Neural progenitor cell (in vitro differentiated cells): Measurements from ENCODE around the gene WDHD1. TPM values are rescaled to one million over a fixed set of nuclear protein-coding genes. Genes with fewer than 3 reads are reported as not detected.

Source experiments
- DNase-seq: peaks from one replicate; pipeline ENCODE4 v3.0.0-alpha.2; 2016; ENCODE audit warnings: low spot score
- H2AFZ ChIP-seq: fragments of 200-600 bp; sonication (generic); replicated peaks from 2 replicates; pipeline ENCODE4 v1.6.1; 2016; ENCODE audit warnings: antibody characterized with exemption
- H3F3A ChIP-seq: fragments of 200-600 bp; sonication (generic); 2 replicates; pipeline ENCODE4 v1.6.1; 2016; ENCODE audit warnings: antibody characterized with exemption, low read depth
- H3K27ac ChIP-seq: fragments of 200-600 bp; sonication (generic); 2 replicates; pipeline ENCODE4 v1.5.1; 2016; ENCODE audit warnings: mild to moderate bottlenecking
- H3K27me3 ChIP-seq: fragments of 200-600 bp; sonication (generic); 2 replicates; pipeline ENCODE4 v1.6.1; 2016; ENCODE audit warnings: mild to moderate bottlenecking, moderate library complexity
- H3K36me3 ChIP-seq: fragments of 200-600 bp; sonication (generic); 2 replicates; pipeline ENCODE4 v1.5.1; 2016
- H3K4me1 ChIP-seq: fragments of 200-600 bp; sonication (generic); 2 replicates; pipeline ENCODE4 v1.6.1; 2016; ENCODE audit warnings: mixed run types
- H3K4me2 ChIP-seq: fragments of 200-600 bp; sonication (generic); 2 replicates; pipeline ENCODE4 v1.6.1; 2016
- H3K4me3 ChIP-seq: fragments of 200-600 bp; sonication (generic); 2 replicates; pipeline ENCODE4 v1.5.1; 2016
- H3K79me2 ChIP-seq: fragments of 200-600 bp; sonication (generic); 2 replicates; pipeline ENCODE4 v1.6.1; 2016; ENCODE audit warnings: low read depth
- H3K9ac ChIP-seq: fragments of 200-600 bp; sonication (generic); 2 replicates; pipeline ENCODE4 v1.6.1; 2016
- H3K9me3 ChIP-seq: fragments of 200-600 bp; sonication (generic); 2 replicates; pipeline ENCODE4 v1.5.1; 2016; ENCODE audit warnings: low read depth
- H4K20me1 ChIP-seq: fragments of 200-600 bp; sonication (generic); 2 replicates; pipeline ENCODE4 v1.6.1; 2016; ENCODE audit warnings: low read depth
- H3K27ac Mint-ChIP-seq: 3 replicates; pipeline ENCODE4 v1.8.0; 2021; ENCODE audit warnings: mixed read lengths
- H3K27me3 Mint-ChIP-seq: 2 replicates; pipeline ENCODE4 v1.8.0; 2022; ENCODE audit warnings: low read depth, mild to moderate bottlenecking, inconsistent platforms, moderate library complexity, mixed read lengths; ENCODE audit not compliant: insufficient read depth
- H3K36me3 Mint-ChIP-seq: 3 replicates; pipeline ENCODE4 v1.8.0; 2021; ENCODE audit warnings: mixed read lengths
- H3K4me1 Mint-ChIP-seq: 3 replicates; pipeline ENCODE4 v1.8.0; 2021; ENCODE audit warnings: mixed read lengths
- H3K4me3 Mint-ChIP-seq: 3 replicates; pipeline ENCODE4 v1.8.0; 2021; ENCODE audit warnings: mild to moderate bottlenecking, moderate library complexity, mixed read lengths
- H3K9me3 Mint-ChIP-seq: 3 replicates; pipeline ENCODE4 v1.8.0; 2020; ENCODE audit warnings: mixed read lengths
- CTCF ChIP-seq: fragments of 200-600 bp; sonication (generic); IDR thresholded peaks from 2 replicates; pipeline ENCODE4 v1.5.1; 2017; ENCODE audit warnings: antibody characterized with exemption, mild to moderate bottlenecking
- EZH2 ChIP-seq: fragments of 200-600 bp; sonication (generic); IDR thresholded peaks from 2 replicates; pipeline ENCODE4 v1.6.1; 2017; ENCODE audit warnings: antibody characterized with exemption, mild to moderate bottlenecking, moderate library complexity
- EZH2phosphoT487 ChIP-seq: fragments of 200-600 bp; sonication (generic); IDR thresholded peaks from 2 replicates; pipeline ENCODE4 v1.6.1; 2017; ENCODE audit warnings: antibody characterized with exemption
- total RNA-seq: library from RNA; depleted of rRNA; stranded (reverse); fragments of >200 nt; gene quantifications from 2 replicates; pipeline ENCODE4 v1.2.3, GENCODE V29; 2015; ENCODE audit warnings: low replicate concordance

Gene WDHD1
- total RNA-seq, 1 donor from 2014 or later = 82.0 TPM

- Mint-ChIP-seq H3K27me3 (peaks cover 4% of the 10 kb centered on the region), H3K4me1 (peaks cover 4% of the 10 kb centered on the region), H3K36me3 (no peaks in the 10 kb centered on the region), H3K27ac (no peak overlapping the region), H3K4me3 (no peak overlapping the region), H3K9me3 (no peaks in the 10 kb centered on the region)
- no peak for TF ChIP-seq CTCF
- TF ChIP-seq EZH2 = no peak
- TF ChIP-seq EZH2phosphoT487 = no peak
- Histone ChIP-seq H3K4me2 (no peak overlapping the region), H3K9me3 (no peaks in the 10 kb centered on the region), H3K4me3 (no peak overlapping the region), H4K20me1 (no peaks in the 10 kb centered on the region), H2AFZ (no peak overlapping the region), H3F3A (peaks cover 5% of the 10 kb centered on the region), H3K4me1 (no peaks in the 10 kb centered on the region), H3K27me3 (peaks cover 11% of the 10 kb centered on the region), H3K79me2 (no peaks in the 10 kb centered on the region), H3K9ac (no peak overlapping the region), H3K27ac (no peak overlapping the region), H3K36me3 (no peaks in the 10 kb centered on the region)
- DNase-seq = no peak
Observed at GRCh38 chr14:54908190-54908589, 118.7 kb downstream of the WDHD1 start.

- H3K79me2 ChIP-seq = no peaks in the 10 kb centered on the region
- no peaks in the 10 kb centered on the region for H3K9me3 ChIP-seq
- H3K27ac ChIP-seq = no peak overlapping the region
- no peaks in the 10 kb centered on the region for H3K36me3 ChIP-seq
- peaks cover 8% of the 10 kb centered on the region for H3F3A ChIP-seq
- Mint-ChIP-seq H3K4me3 (no peak overlapping the region), H3K4me1 (peaks cover 4% of the 10 kb centered on the region), H3K9me3 (no peaks in the 10 kb centered on the region), H3K36me3 (no peaks in the 10 kb centered on the region), H3K27me3 (peaks cover 13% of the 10 kb centered on the region), H3K27ac (no peak overlapping the region)
- no peak overlapping the region for H3K4me2 ChIP-seq
- peaks cover 6% of the 10 kb centered on the region for H4K20me1 ChIP-seq
- H2AFZ ChIP-seq = no peak overlapping the region
- TF ChIP-seq CTCF (no peak), EZH2phosphoT487 (no peak), EZH2 (no peak)
- peaks cover 27% of the 10 kb centered on the region for H3K27me3 ChIP-seq
- DNase-seq = no peak
- peaks cover 5% of the 10 kb centered on the region for H3K4me1 ChIP-seq
- no peak overlapping the region for H3K9ac ChIP-seq
- H3K4me3 ChIP-seq = no peak overlapping the region
Observed at GRCh38 chr14:54906075-54906474, 120.8 kb downstream of the WDHD1 start.

- Histone ChIP-seq H3K36me3 (no peaks in the 10 kb centered on the region), H4K20me1 (peaks cover 8% of the 10 kb centered on the region), H3K9ac (no peak within 1 kb of the TSS), H2AFZ (peak within 1 kb of the TSS; percentile 96), H3K4me1 (peaks cover 6% of the 10 kb centered on the region), H3K4me3 (peak within 1 kb of the TSS; percentile 72), H3K27me3 (peaks cover 42% of the 10 kb centered on the region), H3K4me2 (peak within 1 kb of the TSS; percentile 86), H3K79me2 (no peaks in the 10 kb centered on the region), H3K9me3 (no peaks in the 10 kb centered on the region), H3F3A (peaks cover 8% of the 10 kb centered on the region), H3K27ac (no peak within 1 kb of the TSS)
- no peaks in the 10 kb centered on the region for H3K9me3 Mint-ChIP-seq
- TF ChIP-seq CTCF (peak; percentile 54), EZH2 (no peak)
- DNase-seq = peak; percentile 91
- no peak within 1 kb of the TSS for H3K27ac Mint-ChIP-seq
- H3K36me3 Mint-ChIP-seq = no peaks in the 10 kb centered on the region
- peaks cover 4% of the 10 kb centered on the region for H3K4me1 Mint-ChIP-seq
- H3K4me3 Mint-ChIP-seq = peak within 1 kb of the TSS; percentile 84
- peaks cover 26% of the 10 kb centered on the region for H3K27me3 Mint-ChIP-seq
Observed at GRCh38 chr14:54902521-54903420, 124.1 kb downstream of the WDHD1 start, which contains the start of gene GCH1. Gene GCH1, minus strand, starts transcription at chr14:54902826. Its CDS starts 163 bp downstream, at chr14:54902663.
